EH (cell line): ENCODE data around the gene TTC23.

Experiments used
- DNase-seq: peaks from one replicate; pipeline ENCODE4 v3.0.0-alpha.2; 2015; ENCODE audit warnings: low read depth

Gene TTC23

DNA sequence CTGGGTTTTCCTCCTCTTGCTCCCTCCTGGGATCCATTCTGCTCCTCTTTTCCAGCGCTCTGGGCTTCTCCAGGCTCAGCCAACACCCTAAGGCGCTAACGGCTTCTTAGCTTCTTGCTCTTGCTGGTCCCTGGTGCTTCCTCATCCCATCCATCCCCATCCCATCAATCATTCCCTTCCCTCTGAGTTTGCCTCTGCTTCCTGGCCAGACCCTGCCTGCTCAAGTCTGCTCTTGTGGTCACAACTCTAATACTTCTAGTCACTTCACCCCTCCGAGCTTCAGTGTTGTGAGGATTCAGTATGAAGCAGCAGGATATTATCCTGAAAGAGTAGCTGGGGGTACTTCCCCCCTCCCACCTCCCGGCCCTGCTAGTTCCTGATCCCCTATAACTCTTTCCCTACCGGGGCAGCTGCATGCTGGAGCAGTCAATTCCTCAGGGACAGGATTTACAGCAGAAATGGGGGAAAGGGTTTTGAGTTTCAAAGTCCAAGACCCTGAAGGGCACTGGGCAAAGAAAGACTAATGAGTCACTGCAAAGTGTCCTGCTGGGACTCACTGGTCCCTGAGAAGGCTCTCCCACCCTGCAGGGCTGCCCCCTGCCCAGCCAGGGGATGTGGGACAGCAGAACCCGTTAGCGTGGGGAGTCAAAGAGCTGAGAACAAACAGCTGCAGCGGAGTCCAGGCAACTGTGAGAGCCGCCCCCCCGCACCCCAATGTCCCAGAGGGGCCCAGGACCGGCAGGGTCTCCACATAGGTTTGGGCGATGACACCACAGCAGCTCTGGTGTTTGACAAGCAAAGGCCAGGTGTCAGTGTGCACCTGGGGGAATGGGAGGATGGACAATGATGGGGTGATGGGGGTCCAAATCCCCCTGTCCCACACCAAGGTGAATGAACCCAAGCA is 146.8 kb downstream of the TTC23 start:
- DNase-seq = no peak

DNA sequence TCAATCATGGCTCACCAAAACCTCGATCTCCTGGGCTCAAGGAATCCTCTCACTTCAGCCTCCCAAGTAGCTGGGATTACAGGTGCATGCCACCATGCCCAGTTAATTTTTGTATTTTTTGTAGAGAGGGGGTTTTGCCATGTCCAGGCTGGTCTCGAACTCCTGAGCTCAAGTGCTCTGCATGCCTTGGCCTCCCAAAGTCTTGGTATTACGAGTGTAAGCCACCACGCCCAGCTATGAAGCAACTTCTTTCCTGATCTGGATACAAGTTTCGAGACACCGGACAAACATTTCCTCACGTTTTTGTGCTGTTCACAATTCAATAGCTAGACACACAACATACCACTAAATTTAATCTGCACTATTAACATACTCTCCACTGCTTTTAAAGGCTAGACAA is 147.9 kb downstream of the TTC23 start:
- no peak for DNase-seq

DNA sequence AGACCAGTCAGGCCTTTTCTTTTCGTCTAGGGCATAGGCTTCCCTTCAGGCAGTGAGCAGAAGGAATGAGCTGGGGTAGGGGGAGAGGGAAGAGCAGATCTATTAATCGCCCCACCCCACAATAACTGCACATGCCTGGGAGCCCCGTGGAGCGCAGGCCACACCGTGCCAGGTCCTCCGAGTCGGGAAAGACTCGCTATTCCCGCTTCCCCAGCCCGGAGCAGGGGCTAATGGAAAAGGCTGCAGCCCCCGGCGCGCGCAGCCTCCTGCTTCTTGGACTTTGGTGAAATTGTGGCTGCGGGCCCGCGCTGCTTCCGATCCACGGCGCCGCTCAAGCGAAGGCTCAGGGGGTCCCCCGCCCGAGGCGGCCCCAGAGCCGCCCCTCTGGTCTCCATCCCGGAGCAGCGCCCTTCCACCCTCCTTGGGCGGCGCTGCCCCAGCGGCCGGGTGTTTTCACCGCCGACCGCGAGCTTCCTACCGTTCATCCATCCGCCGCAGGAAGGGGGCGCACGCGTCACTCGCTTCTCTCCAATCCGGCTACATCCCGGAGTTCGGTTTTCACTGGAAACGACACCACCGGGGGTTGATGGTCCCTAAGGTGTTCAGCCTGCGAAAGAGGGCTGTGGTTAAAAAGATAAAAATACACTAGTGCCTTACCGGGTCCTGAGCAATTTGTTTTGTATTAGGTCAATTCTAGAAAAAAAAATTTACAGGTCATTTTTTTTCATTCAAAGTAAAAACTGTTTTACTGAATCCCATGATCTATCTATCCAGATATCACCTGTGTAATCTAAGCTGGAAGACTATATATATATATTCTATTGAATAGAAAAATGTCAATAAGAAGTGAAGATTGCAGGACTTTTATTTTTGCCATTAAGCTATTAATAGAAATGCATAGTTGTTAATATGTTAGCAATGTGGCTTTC is 148.9 kb downstream of the TTC23 start:
- peak; percentile 74 for DNase-seq

DNA sequence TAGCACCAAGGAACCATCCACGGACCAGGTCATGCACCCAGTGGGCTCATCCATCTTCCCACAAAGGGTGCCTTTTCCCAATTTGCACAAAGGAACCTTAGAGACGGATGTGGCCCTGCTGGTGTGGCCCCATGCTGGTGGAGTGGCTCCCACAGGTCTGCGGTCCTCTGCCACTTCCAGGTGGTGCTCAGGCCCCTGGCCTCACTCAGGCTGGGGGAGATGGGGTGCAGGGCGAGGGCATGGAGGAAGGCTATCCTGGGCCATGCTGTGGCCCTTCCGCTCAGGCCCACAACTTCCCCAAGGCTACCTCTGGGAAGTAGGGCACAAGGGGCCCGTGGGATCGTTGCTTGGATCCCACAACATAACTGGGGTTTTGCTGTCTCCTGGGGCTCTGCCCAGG is 149.7 kb downstream of the TTC23 start:
- no peak for DNase-seq

DNA sequence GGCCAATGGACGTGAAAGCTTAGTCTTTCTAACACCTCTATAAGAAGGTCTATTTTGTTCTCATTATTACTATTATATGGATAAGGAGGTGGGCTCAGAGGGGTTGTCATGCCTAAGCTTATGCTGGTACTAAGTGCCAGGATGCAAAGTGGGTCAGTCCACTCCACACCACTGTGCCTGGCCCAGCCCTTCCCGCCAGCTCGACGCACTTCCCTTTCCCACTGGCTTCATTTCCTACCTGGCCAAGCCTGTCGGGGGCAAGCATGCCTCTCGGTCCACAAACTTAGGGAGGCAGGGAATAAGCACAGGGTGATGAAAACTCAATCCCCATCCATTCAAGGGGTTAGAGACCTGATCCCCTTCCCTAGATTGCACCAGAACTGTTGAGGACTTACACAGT is 150.4 kb downstream of the TTC23 start:
- no peak for DNase-seq

DNA sequence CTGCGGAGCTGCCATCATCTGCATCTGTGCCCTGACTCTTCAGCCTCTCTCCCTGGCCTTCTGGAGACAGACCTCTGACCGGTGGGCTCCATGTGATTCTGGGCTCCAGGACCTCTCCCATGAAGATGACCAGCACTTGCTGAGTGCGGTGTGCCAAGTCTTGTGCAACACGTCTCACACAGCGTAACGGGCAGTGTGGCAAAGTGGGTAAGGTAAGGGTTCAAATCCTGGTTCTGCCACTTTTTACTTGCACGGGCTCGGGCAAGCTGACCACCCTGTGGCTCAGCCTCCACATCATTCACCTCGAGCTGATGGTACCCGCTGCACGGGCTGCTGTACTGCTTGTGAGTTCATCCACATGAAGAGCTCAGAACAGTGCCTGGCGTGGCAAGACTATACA is 151.0 kb downstream of the TTC23 start:
- DNase-seq = no peak

DNA sequence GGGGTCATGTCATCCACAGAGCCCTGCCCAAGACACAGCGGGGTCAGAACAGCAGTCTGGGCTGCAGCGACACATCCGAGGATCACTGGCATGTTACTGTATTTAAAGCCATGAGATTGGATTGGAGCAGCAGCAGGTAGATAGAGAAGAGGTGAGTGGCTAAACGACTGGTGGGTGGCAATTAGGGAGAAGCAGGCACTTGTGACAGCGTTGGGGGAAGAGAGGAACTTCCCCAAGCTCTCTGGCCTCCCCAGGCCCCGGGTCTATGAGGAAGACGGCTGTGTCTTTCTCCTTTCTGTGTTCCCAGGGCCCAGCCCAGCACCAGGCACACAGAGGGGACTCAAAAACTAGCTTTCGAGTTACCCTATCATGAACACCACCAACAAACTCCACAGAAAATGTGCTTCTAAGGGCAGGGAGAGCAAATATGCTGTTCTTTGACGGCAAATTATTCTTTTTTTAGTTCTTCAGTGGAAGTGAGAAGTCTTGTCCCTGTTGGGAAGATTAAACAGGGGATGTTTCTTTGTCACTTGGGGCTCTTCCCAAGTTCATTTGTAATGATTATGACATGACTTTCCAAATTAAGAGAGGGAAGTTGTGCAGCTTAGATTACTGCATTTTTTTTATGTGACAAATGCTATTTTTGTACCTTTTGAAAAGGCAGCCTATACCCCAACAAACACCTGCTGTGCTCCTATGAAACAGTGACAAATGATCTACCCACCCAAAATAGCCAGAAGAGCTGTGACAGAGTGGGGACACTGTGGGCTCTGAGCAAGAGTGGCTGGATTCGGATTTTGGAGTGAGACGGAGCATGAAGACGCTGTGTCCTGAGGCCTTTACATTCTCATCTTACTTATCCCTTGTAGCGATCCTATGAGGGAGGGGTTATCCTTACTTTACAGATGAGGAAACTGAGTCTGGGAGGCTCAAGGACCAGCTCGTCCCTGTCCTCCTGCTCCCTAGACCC is 151.7 kb downstream of the TTC23 start:
- no peak for DNase-seq

DNA sequence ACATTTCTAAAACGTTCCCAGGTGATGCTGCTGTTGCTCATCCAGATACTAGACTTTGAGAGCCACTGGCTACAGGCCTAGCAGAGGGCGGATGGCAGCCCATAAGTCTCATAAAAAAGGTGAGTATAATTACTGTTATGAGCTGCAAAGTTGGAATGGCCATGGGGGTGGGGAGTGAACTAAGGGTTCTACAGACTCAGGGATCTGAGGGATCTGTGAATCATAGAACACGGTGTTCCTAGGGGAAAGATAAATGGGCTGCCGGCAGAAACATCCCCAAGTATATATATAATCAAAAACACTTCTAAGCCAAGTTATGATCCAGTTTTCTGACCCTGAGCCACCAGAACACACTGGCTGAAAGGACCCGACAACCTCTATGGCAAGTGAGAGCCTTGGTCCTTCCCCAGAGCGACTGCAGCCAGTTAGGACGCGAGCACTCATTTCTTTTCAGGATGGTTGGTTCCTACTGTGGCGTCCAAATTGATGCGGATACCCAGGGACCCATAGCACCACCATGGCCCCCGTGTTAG is 152.4 kb downstream of the TTC23 start:
- no peak for DNase-seq

DNA sequence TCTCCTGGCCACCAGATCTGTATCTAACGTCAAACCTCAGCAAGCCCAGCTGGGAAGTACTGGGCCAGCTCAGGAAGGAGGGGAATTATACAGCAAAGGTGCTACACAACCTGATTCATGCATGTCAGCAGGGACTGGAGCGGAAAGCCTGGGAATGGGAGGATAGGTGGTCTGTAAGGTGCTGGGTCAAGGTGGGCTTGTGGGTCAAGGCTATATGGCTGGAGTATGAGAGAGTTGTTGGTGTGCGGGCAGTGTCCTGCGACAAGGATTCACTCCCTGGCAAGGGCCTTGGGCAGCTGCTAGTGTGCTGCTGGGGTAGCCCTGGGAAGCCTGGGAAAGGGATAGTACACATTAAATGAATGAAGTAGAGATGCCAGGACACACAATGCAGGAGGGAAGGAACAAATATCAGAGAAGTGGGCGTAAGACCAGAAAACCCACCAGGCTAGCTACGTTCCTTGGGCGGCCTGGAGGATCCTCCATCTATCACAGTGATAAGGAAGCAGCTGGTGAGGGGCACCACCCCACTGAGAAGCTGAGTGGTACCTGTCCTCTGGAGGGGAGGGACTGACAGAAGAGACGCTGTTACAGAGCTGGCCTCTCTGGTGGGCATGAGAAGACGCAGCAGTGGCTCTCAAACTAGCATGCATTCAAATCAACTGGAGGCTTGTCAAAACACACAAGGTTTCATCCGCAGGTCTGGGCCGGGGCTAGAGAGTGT is 153.0 kb downstream of the TTC23 start:
- no peak for DNase-seq

DNA sequence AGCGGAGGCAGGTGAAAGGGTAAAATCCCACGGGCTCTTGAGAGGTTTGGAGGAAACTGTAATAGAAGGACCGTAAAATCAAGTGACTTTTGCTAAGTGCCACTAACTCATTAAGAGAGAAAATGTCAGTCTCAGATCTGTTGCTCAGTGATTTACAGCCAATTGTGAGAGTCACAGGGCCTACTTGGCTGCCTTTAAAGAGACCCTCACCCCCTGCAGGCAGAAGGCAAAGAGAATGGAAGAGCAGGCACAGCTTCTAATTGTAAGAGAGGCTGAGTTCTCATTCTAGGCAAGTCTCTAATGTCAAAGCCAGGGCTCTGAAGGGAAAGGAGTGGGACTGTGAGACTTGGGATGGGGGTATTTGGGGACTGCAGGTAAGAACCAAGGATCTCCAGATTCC is 153.8 kb downstream of the TTC23 start:
- DNase-seq = no peak

DNA sequence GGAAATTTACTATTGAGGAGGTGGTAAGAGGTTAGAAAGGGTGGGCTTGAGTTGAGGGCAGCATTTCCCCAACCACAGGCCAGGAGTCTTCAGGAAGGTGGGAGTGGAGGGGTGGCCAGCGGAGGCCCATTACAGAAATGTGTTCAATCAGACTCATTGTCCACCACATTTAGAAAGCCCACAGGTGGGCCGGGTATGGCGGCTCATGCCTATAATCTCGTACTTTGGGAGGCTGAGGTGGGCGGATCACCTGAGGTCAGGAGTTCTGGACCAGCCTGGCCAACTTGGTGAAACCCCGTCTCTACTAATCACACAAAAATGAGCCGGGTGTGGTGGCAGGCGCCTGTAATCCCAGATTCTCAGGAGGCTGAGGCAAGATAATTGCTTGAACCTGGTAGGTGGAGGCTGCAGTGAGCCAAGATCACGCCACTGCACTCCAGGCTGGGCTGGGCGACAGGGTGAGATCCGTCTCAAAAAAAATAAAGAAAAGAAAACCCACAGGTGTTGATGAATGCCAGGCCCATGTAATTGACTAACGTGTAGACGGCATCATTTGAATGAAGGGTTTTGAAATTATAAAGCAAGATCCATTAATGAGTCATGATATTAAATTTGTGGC is 156.7 kb downstream of the TTC23 start:
- DNase-seq = no peak

DNA sequence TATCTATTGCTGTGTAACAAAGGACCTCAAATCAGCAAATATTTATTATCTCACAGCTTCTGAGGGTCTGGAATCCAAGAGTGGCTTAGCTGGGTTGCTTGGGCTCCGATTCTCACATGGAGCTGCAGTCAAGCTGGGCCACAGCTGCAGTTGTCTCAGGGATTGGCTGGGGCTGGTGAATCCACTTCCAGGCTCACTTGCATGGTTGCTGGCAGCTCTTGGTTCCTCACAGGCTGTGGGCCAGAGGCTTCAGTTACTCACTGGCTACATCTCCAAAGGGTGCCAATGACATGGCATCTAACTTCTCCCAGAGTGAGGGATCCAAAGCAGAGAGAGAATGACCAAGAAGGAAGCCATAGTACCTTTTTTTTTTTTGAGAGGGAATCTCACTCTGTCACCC is 158.4 kb downstream of the TTC23 start:
- no peak for DNase-seq

DNA sequence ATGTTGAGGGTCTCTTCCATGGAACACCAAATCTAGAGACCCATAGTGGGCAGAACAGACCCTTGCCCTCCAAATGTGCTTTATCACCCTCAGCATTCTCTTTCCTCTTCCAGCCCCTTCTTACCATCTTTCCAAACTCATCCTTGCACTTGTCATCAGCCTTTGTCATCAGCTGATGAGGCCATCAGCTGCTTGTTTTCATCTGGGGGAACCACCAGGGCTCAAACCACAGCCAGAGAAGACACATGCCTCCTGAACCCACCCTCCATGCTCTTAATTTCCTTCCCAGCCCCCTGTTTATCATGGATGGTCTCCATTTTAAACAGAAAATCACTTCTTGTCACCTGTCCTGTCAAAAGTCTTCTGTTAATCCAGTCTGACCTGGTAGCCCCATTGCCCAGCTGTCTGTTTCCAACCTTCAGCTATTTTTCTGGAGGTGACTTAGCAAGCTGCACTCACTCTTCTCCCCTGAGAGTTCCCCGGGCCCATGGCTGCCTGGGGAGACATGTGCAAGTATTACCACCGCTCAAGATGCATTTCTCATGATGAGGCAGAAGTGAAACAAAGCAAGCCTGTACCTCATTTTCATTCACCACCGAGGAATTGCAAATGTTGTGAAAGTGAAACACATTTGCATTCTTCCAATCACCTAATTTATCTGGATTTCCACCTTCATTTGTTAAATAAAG is 159.2 kb downstream of the TTC23 start:
- no peak for DNase-seq

DNA sequence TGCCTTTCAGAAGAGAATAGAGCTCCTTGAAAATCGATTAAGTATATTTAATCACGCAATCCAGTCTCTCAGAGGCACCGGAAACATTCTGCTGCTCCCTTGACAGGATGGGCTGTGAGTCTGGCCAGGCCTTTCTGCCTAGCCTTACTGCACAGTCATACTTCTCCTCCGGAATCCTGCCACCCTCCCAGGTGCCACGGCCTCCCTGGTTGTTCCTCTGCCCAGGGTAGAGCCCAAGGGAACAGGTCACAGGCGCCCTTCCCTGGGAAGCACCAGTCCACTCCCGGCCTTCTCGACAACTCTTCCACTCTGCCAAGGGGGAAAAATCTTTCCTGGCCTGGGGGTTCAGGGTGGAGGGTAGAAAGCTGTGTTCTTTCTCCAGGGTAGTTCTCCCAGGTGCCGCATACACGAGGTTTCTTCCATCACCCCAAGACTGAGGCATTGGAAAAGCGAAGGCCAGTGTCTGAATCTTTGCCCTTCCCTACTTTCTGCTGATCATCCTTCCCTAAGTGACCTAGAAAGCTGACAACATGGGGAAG is 161.9 kb downstream of the TTC23 start:
- no peak for DNase-seq

DNA sequence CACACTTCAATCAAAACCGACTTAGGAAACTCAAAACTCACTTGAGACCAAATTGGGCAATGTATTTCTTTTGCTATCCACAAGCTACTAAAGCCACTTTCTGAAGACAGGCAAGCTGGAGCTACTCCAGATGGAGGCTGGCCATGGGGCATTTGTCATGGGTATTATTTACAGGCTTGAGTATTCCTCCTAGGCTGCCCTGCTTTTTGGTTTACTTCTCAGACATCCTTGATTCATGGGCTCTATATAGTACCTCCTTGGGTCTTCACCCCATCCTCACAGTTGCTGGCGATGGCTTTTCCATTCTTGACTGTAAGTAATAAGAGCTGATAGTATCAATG is 163.1 kb downstream of the TTC23 start:
- no peak for DNase-seq
